Mammary epithelial cell (primary cell): ENCODE measurements around the gene MYO18A.

Experiments
- EZH2 ChIP-seq: IDR thresholded peaks from 2 replicates; pipeline ENCODE4 v1.6.1; 2012; ENCODE audit warnings: low read length, inconsistent platforms, borderline replicate concordance
- TF ChIP-seq, protein P1 (sequence below), 2 donors: IDR thresholded peaks in 1 of 2; conservative IDR thresholded peaks in 1 of 2; 2 replicates each; pipeline ENCODE4 v1.5.1; 2011 to 2012; ENCODE audit warnings: inconsistent platforms in 2 of 2, low read length in 2 of 2, mild to moderate bottlenecking in 2 of 2, control low read depth in 1 of 2, low read depth in 1 of 2; ENCODE audit not compliant: insufficient read depth in 1 of 2; ENCODE audit errors: extremely low read depth in 1 of 2

DNA sequence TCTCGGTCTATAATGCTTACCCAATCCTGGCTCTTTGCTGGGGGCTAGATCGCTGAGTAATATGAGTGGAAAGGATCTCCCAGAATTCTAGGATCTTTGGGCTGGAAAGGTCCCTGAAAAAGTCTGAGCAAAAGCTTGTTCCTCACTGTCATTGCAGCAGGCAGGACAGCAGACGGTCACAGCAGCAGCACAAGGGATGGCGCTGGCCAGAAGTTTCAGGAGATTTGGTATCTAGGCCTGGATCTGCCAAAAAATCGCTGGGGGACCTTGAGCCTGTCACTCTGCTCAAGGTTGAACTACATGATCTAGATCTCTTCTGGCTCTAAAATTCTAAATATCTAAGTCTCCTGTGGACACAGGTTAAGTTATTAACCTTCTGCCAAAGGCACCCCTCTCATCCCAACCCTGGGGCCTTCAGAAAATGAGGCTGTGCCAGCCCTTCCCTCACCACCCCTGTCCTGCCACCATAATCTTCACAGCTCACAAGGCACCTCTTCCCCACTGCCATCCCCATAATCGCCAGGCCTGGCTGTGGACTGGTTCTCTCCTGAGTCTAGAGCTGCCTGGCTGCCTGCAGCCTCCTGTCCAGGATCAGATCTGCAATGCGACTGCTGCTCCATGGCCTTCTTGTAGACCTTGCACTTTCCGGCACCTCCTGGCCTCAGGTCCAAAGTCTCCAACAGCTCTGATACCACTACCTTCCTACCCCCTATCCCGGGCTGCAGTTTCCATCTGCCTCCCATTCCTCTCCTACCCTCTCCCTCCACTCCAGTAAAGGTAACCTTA is 10.2 kb downstream of the MYO18A start:
- TF ChIP-seq, protein P1, sequence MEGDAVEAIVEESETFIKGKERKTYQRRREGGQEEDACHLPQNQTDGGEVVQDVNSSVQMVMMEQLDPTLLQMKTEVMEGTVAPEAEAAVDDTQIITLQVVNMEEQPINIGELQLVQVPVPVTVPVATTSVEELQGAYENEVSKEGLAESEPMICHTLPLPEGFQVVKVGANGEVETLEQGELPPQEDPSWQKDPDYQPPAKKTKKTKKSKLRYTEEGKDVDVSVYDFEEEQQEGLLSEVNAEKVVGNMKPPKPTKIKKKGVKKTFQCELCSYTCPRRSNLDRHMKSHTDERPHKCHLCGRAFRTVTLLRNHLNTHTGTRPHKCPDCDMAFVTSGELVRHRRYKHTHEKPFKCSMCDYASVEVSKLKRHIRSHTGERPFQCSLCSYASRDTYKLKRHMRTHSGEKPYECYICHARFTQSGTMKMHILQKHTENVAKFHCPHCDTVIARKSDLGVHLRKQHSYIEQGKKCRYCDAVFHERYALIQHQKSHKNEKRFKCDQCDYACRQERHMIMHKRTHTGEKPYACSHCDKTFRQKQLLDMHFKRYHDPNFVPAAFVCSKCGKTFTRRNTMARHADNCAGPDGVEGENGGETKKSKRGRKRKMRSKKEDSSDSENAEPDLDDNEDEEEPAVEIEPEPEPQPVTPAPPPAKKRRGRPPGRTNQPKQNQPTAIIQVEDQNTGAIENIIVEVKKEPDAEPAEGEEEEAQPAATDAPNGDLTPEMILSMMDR (conservative IDR thresholded peaks at IDR 0.05 in 1 of 2, IDR thresholded peaks at IDR 0.05 in 1 of 2; ENCODE audit: extremely low read depth in 1 of 2, insufficient read depth in 1 of 2, low read depth in 1 of 2, low read length in 2 of 2): no peak
- TF ChIP-seq EZH2: no peak
